Measurements from ENCODE around the gene GADL1. TPM values are rescaled to one million over a fixed set of nuclear protein-coding genes. Genes with fewer than 3 reads are reported as not detected.

The GADL1 gene
- total RNA-seq, 1 donor from 2014 or later, result not detected

- no peak for TF ChIP-seq CTCF (IDR thresholded peaks at IDR 0.05)
- ATAC-seq (no peak), DNase-seq (no peak)
- Histone ChIP-seq H3K4me3 (no peak overlapping the region), H3K27me3 (ENCODE audit: low read depth) (no peaks in the 10 kb centered on the region), H3K36me3 (no peaks in the 10 kb centered on the region), H3K4me1 (no peaks in the 10 kb centered on the region), H3K9me3 (no peaks in the 10 kb centered on the region), H3K27ac (no peak overlapping the region)
- intact Hi-C loops (cut with DNase I), result no loop called here
These were observed 24.3 kb upstream of the GADL1 start for GRCh38 chr3:30918761-30919160.

GRCh38 chr3:30915782-30916181 lies 21.3 kb upstream of the GADL1 start:
- Histone ChIP-seq H3K27ac (no peak overlapping the region), H3K4me3 (no peak overlapping the region), H3K4me1 (no peaks in the 10 kb centered on the region), H3K9me3 (no peaks in the 10 kb centered on the region), H3K36me3 (no peaks in the 10 kb centered on the region), H3K27me3 (ENCODE audit: low read depth) (no peaks in the 10 kb centered on the region)
- DNase-seq (no peak), ATAC-seq (no peak)
- intact Hi-C loops (cut with DNase I), result no loop called here
- no peak for TF ChIP-seq CTCF (IDR thresholded peaks at IDR 0.05)

- no peaks in the 10 kb centered on the region for H3K9me3 ChIP-seq
- TF ChIP-seq CTCF (IDR thresholded peaks at IDR 0.05), result no peak
- no peaks in the 10 kb centered on the region for H3K4me1 ChIP-seq
- no peak for ATAC-seq
- no peaks in the 10 kb centered on the region for H3K27me3 ChIP-seq (ENCODE audit: low read depth)
- no peak overlapping the region for H3K4me3 ChIP-seq
- intact Hi-C loops (cut with DNase I), result no loop called here
- no peak overlapping the region for H3K27ac ChIP-seq
- no peaks in the 10 kb centered on the region for H3K36me3 ChIP-seq
- DNase-seq, result no peak
These were observed 20.2 kb upstream of the GADL1 start for GRCh38 chr3:30914696-30915095.

- no peak for DNase-seq
- intact Hi-C loops (cut with DNase I), result no loop called here
- no peaks in the 10 kb centered on the region for H3K36me3 ChIP-seq
These were observed 18.7 kb upstream of the GADL1 start for GRCh38 chr3:30913176-30913575.

GRCh38 chr3:30912301-30912700 lies 17.8 kb upstream of the GADL1 start:
- H3K9me3 ChIP-seq, result no peaks in the 10 kb centered on the region
- no peak for ATAC-seq
- H3K27ac ChIP-seq, result no peak overlapping the region
- intact Hi-C loops (cut with DNase I), result no loop called here
- H3K36me3 ChIP-seq, result no peaks in the 10 kb centered on the region
- DNase-seq, result no peak
- no peaks in the 10 kb centered on the region for H3K27me3 ChIP-seq (ENCODE audit: low read depth)
- TF ChIP-seq CTCF (IDR thresholded peaks at IDR 0.05), result no peak
- H3K4me3 ChIP-seq, result no peak overlapping the region
- H3K4me1 ChIP-seq, result no peaks in the 10 kb centered on the region

More at GRCh38 chr3:30913176-30913575, 18.7 kb upstream of the GADL1 start:
- no peaks in the 10 kb centered on the region for H3K4me1 ChIP-seq
- H3K27ac ChIP-seq, result no peak overlapping the region
- TF ChIP-seq CTCF (IDR thresholded peaks at IDR 0.05), result no peak
- no peak for ATAC-seq
- no peaks in the 10 kb centered on the region for H3K27me3 ChIP-seq (ENCODE audit: low read depth)
- H3K4me3 ChIP-seq, result no peak overlapping the region
- H3K9me3 ChIP-seq, result no peaks in the 10 kb centered on the region
